Naive thymus-derived CD8-positive, alpha-beta T cell (primary cell): ENCODE results near the gene JAM3. TPM values are rescaled to one million over a fixed set of nuclear protein-coding genes. Genes with fewer than 3 reads are reported as not detected.

Experiments
- ATAC-seq, 2 donors: fragments of 150-1000 bp; cut with Tn5 transposase in 1 of 2; sonication (Bioruptor Pico), chemical (Tn5 transposase) in 1 of 2; 1 replicate in 1 of 2; 2 replicates in 1 of 2; pipeline ENCODE4 v1.10.0; 2021; ENCODE audit warnings: mild to moderate bottlenecking in 2 of 2, moderate library complexity in 2 of 2
- POLR2A ChIA-PET: fragments of 350-600 bp; sonication (Branson Sonifier 250); formaldehyde crosslinking; loops from one replicate; lab custom pipeline; 2021; ENCODE audit warnings: antibody characterized with exemption; lab: Charles Lee
- DNase-seq, 10 donors: peaks; one replicate each; pipeline versions ENCODE4 v3.0.0 to v3.0.0-alpha.2; 2020 to 2022
- H3K27ac Mint-ChIP-seq, 10 donors: one replicate each; pipeline ENCODE4 v1.8.0; 2020 to 2022; ENCODE audit warnings: mild to moderate bottlenecking in 10 of 10, mixed read lengths in 10 of 10, moderate library complexity in 4 of 10, inconsistent platforms in 1 of 10
- H3K27me3 Mint-ChIP-seq, 5 donors: one replicate each; pipeline ENCODE4 v1.8.0; 2021 to 2022; ENCODE audit warnings: mixed read lengths in 5 of 5
- H3K36me3 Mint-ChIP-seq, 3 donors: one replicate each; pipeline ENCODE4 v1.8.0; 2020 to 2022; ENCODE audit warnings: mixed read lengths in 3 of 3, mild to moderate bottlenecking in 2 of 3, inconsistent platforms in 1 of 3
- H3K4me1 Mint-ChIP-seq, 4 donors: one replicate each; pipeline ENCODE4 v1.8.0; 2021 to 2022; ENCODE audit warnings: mixed read lengths in 4 of 4
- H3K4me3 Mint-ChIP-seq, 10 donors: one replicate each; pipeline ENCODE4 v1.8.0; 2020 to 2022; ENCODE audit warnings: mild to moderate bottlenecking in 10 of 10, mixed read lengths in 10 of 10, moderate library complexity in 6 of 10, inconsistent platforms in 1 of 10
- H3K9me3 Mint-ChIP-seq, 9 donors: one replicate each; pipeline ENCODE4 v1.8.0; 2020 to 2022; ENCODE audit warnings: mixed read lengths in 9 of 9, mild to moderate bottlenecking in 3 of 9, inconsistent platforms in 1 of 9, moderate library complexity in 1 of 9
- polyA plus RNA-seq, 3 donors: library from polyadenylated mRNA; unstranded; fragments of 300-500 nt; fragmentation: Illumina TruSeq; gene quantifications; one replicate each; pipeline ENCODE4 v1.2.3, GENCODE V29; 2021
- total RNA-seq, 8 experiments: library from RNA in 2 of 8; stranded (reverse) in 2 of 8; gene quantifications; one replicate each; pipeline ENCODE4 v1.2.3 and lab custom pipeline; 2021 to 2026

Gene JAM3
- total and polyA plus RNA-seq, 5 experiments from 2014 or later, result 4.2 to 9.1 (median 6.5) TPM

GRCh38 chr11:134155946-134156865 lies 87.3 kb downstream of the JAM3 start:
- H3K4me1 Mint-ChIP-seq, result peaks cover 0 to 3% (median 0%) of the 10 kb centered on the region in 4 donors
- peaks cover 0 to 76% (median 9%) of the 10 kb centered on the region in 3 donors for H3K36me3 Mint-ChIP-seq
- H3K27ac Mint-ChIP-seq, result no peak overlapping the region
- no peaks in the 10 kb centered on the region for H3K27me3 Mint-ChIP-seq
- no peak for ATAC-seq
- POLR2A ChIA-PET, result no interaction called here
- H3K9me3 Mint-ChIP-seq, result no peaks in the 10 kb centered on the region
- no peak overlapping the region for H3K4me3 Mint-ChIP-seq
- no peak for DNase-seq

- no peaks in the 10 kb centered on the region for H3K9me3 Mint-ChIP-seq
- no peak overlapping the region for H3K4me3 Mint-ChIP-seq
- POLR2A ChIA-PET, result no interaction called here
- ATAC-seq (no peak), DNase-seq (no peak)
- H3K4me1 Mint-ChIP-seq, result peaks cover 0 to 3% (median 0%) of the 10 kb centered on the region in 4 donors
- no peaks in the 10 kb centered on the region for H3K27me3 Mint-ChIP-seq
- no peak overlapping the region for H3K27ac Mint-ChIP-seq
- peaks cover 0 to 82% (median 13%) of the 10 kb centered on the region in 3 donors for H3K36me3 Mint-ChIP-seq
Measured at GRCh38 chr11:134157451-134157850, 88.6 kb downstream of the JAM3 start.

DNA sequence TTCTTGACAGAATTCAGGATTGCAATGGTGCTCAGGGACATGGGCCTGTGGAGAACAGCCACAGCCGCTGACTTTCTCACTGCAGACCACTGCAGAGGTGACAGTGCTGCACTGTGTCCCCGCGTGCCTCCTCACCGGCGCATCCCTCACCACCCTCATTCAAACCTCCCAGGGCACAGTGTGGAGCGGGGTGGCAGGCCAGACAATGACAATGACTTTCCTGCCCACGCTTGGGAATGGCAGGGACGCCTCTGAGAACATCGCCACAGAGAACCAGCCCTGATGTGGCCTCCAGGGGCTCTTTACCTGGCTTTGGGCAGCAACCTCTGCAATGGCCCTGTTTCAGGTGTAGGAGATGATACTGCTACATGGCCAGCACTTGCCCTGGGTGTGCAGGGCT lies 89.2 kb downstream of the JAM3 start:
- Mint-ChIP-seq H3K4me3 (no peak overlapping the region), H3K27ac (no peak overlapping the region)

DNA sequence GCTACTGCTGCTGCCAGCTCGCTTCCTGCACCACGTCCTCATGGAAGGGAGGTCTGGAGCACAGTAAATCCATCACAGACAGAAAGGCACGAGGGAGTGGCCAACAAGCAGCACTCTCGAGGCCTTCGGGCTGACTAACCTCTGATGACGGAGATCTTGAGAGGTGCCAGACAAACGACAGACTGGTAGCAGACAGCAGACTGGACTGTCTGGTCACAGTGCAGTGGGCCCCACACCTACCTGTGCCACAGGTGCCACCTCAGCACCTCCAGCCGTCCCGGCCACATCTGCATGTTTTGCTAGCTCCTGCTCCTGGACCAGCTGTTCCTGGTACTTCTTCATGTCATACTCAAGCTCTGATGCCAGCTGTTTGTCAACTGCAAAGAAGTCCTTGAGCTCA lies 90.8 kb downstream of the JAM3 start:
- no peak for ATAC-seq
- Mint-ChIP-seq H3K27ac (no peak overlapping the region), H3K27me3 (no peaks in the 10 kb centered on the region), H3K4me3 (no peak overlapping the region), H3K9me3 (no peaks in the 10 kb centered on the region), H3K36me3 (peaks cover 0 to 96% (median 20%) of the 10 kb centered on the region in 3 donors), H3K4me1 (peaks cover 0 to 5% (median 0%) of the 10 kb centered on the region in 4 donors)
- POLR2A ChIA-PET, result no interaction called here
- no peak for DNase-seq

More for the DNA sequence above, 89.2 kb downstream of the JAM3 start:
- peaks cover 0 to 87% (median 13%) of the 10 kb centered on the region in 3 donors for H3K36me3 Mint-ChIP-seq
- H3K27me3 Mint-ChIP-seq, result no peaks in the 10 kb centered on the region
- DNase-seq (no peak), ATAC-seq (no peak)
- peaks cover 0 to 3% (median 0%) of the 10 kb centered on the region in 4 donors for H3K4me1 Mint-ChIP-seq
- POLR2A ChIA-PET, result no interaction called here
- H3K9me3 Mint-ChIP-seq, result no peaks in the 10 kb centered on the region

GRCh38 chr11:134164490-134165370 lies 95.9 kb downstream of the JAM3 start:
- Mint-ChIP-seq H3K27ac (peak overlapping the region in 4 of 10 donors; percentile 5 to 74 (median 49)), H3K27me3 (no peaks in the 10 kb centered on the region), H3K36me3 (peaks cover 4 to 88% (median 30%) of the 10 kb centered on the region in 3 donors), H3K4me1 (peaks cover 0 to 5% (median 0%) of the 10 kb centered on the region in 4 donors), H3K4me3 (no peak overlapping the region), H3K9me3 (no peaks in the 10 kb centered on the region)
- no peak for DNase-seq
- no peak for ATAC-seq
- POLR2A ChIA-PET, result no interaction called here

- DNase-seq, result no peak
- ATAC-seq, result no peak
- POLR2A ChIA-PET, result no interaction called here
- Mint-ChIP-seq H3K27ac (peak overlapping the region in 1 of 10 donors; percentile 55), H3K4me1 (no peaks in the 10 kb centered on the region), H3K9me3 (no peaks in the 10 kb centered on the region), H3K36me3 (peaks cover 4 to 79% (median 15%) of the 10 kb centered on the region in 3 donors), H3K4me3 (no peak overlapping the region), H3K27me3 (no peaks in the 10 kb centered on the region)
Measured at GRCh38 chr11:134170177-134170918, 101.5 kb downstream of the JAM3 start.

DNA sequence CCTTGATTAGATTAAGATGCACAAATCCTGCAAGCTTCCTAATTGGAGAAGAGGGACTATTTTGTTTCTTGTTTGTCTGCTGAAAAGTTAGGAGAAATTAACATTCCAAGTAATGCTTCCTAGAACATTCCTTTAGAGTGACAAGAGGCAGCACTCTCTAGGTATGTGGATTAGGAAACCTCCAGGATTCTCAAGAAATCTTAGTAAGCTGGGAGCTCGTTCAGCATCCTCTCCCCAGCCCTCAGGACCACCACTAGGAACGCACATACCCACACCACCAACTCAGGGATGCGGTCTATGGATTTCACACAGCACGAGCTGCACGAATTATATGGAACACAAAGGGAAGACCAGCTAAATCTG lies 102.0 kb downstream of the JAM3 start:
- no peak overlapping the region for H3K27ac Mint-ChIP-seq
- no peak overlapping the region for H3K4me3 Mint-ChIP-seq
- no peaks in the 10 kb centered on the region for H3K9me3 Mint-ChIP-seq
- DNase-seq (no peak), ATAC-seq (no peak)
- H3K36me3 Mint-ChIP-seq, result peaks cover 4 to 80% (median 16%) of the 10 kb centered on the region in 3 donors
- no peaks in the 10 kb centered on the region for H3K27me3 Mint-ChIP-seq
- POLR2A ChIA-PET, result no interaction called here
- H3K4me1 Mint-ChIP-seq, result no peaks in the 10 kb centered on the region

DNA sequence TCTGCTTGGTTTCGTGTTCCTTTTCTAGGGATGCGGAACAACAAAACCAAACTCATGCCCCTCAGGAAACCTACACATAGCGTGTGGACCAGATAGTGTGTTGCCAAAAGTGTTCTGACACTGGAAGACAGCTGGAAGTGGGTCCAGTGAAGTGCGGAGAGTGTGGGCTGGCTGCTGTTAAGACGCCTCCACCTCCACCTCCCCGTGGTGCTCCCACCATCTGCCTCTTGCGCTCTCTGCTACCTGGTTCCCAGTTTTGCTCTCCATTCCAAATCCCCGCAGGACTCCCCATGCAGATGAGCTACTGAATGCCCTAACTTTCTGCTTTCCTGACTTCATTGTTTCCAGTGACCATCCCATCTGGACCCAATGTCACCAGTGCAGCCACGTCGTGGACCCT lies 103.1 kb downstream of the JAM3 start:
- Mint-ChIP-seq H3K4me1 (no peaks in the 10 kb centered on the region), H3K4me3 (no peak overlapping the region), H3K27ac (peak overlapping the region in 1 of 10 donors; percentile 76), H3K27me3 (no peaks in the 10 kb centered on the region), H3K9me3 (no peaks in the 10 kb centered on the region), H3K36me3 (peaks cover 4 to 90% (median 21%) of the 10 kb centered on the region in 3 donors)
- no peak for ATAC-seq
- DNase-seq, result no peak
- POLR2A ChIA-PET, result no interaction called here

GRCh38 chr11:134173296-134173695 lies 104.4 kb downstream of the JAM3 start:
- ATAC-seq (no peak), DNase-seq (no peak)
- H3K9me3 Mint-ChIP-seq, result no peaks in the 10 kb centered on the region
- POLR2A ChIA-PET, result interaction anchor here (0.7 kb wide), 1 partner anchor 44 kb away, joined by 5 read pairs; no protein-coding TSS in a partner anchor
- H3K27ac Mint-ChIP-seq, result no peak overlapping the region
- no peaks in the 10 kb centered on the region for H3K27me3 Mint-ChIP-seq
- H3K4me1 Mint-ChIP-seq, result no peaks in the 10 kb centered on the region
- peaks cover 0 to 89% (median 16%) of the 10 kb centered on the region in 3 donors for H3K36me3 Mint-ChIP-seq
- no peak overlapping the region for H3K4me3 Mint-ChIP-seq

DNA sequence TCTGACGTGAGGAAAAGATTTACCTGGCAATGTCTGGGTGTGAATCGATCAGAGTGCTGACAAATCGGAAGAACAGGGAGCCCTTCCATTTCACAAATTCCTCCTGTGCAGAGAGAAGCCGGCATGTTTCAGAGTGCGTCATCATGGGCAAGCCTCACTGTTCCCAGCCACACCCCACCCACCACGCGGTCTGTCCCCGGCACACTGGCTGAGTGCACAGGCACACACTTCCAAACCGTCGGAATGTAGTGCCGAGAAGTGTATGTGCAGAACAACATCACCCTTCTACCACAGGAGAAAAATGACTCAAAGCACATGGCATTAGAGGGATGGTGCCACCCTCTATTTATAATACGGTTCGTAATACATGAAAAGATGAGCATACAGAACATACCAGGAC lies 107.4 kb downstream of the JAM3 start:
- Mint-ChIP-seq H3K4me3 (no peak overlapping the region), H3K9me3 (no peaks in the 10 kb centered on the region), H3K27me3 (no peaks in the 10 kb centered on the region), H3K4me1 (no peaks in the 10 kb centered on the region), H3K27ac (peak overlapping the region in 1 of 10 donors; percentile 4), H3K36me3 (peaks cover 0 to 88% (median 14%) of the 10 kb centered on the region in 3 donors)
- ATAC-seq (no peak), DNase-seq (no peak)
- POLR2A ChIA-PET, result no interaction called here

- ATAC-seq (no peak), DNase-seq (no peak)
- peaks cover 0 to 2% (median 0%) of the 10 kb centered on the region in 4 donors for H3K4me1 Mint-ChIP-seq
- peak overlapping the region in 2 of 10 donors; percentile 43 to 63 for H3K27ac Mint-ChIP-seq
- no peaks in the 10 kb centered on the region for H3K27me3 Mint-ChIP-seq
- no peaks in the 10 kb centered on the region for H3K9me3 Mint-ChIP-seq
- H3K4me3 Mint-ChIP-seq, result no peak overlapping the region
- POLR2A ChIA-PET, result no interaction called here
- H3K36me3 Mint-ChIP-seq, result peaks cover 0 to 81% (median 14%) of the 10 kb centered on the region in 3 donors
Measured at GRCh38 chr11:134178032-134178674, 109.3 kb downstream of the JAM3 start.

GRCh38 chr11:134181707-134182106 lies 112.8 kb downstream of the JAM3 start:
- POLR2A ChIA-PET, result no interaction called here
- ATAC-seq (no peak), DNase-seq (no peak)
- Mint-ChIP-seq H3K27ac (no peak overlapping the region), H3K4me1 (peaks cover 0 to 2% (median 0%) of the 10 kb centered on the region in 4 donors), H3K27me3 (no peaks in the 10 kb centered on the region), H3K4me3 (no peak overlapping the region), H3K9me3 (no peaks in the 10 kb centered on the region), H3K36me3 (peaks cover 0 to 76% (median 9%) of the 10 kb centered on the region in 3 donors)
